GM12865 (cell line): ENCODE measurements around the gene MLLT10.
A peak's percentile ranks its signal among the peaks of the same experiment; 100 is the strongest.

Source experiments
- DNase-seq: peaks from one replicate; pipeline ENCODE4 v3.0.0; 2010; ENCODE audit warnings: low read depth
- H3K4me3 ChIP-seq: 2 replicates; pipeline ENCODE4 v1.5.1; 2011; ENCODE audit warnings: mild to moderate bottlenecking, low read depth, low read length, control low read depth
- TF ChIP-seq, protein P1 (sequence below): IDR thresholded peaks from 2 replicates; pipeline ENCODE4 v1.5.1; 2011; ENCODE audit warnings: low read length, control low read depth, low read depth, inconsistent platforms; ENCODE audit not compliant: insufficient read depth; ENCODE audit errors: missing control alignments

The MLLT10 gene

GRCh38 chr10:21728618-21729017 lies 194.6 kb downstream of the MLLT10 start:
- TF ChIP-seq, protein P1, sequence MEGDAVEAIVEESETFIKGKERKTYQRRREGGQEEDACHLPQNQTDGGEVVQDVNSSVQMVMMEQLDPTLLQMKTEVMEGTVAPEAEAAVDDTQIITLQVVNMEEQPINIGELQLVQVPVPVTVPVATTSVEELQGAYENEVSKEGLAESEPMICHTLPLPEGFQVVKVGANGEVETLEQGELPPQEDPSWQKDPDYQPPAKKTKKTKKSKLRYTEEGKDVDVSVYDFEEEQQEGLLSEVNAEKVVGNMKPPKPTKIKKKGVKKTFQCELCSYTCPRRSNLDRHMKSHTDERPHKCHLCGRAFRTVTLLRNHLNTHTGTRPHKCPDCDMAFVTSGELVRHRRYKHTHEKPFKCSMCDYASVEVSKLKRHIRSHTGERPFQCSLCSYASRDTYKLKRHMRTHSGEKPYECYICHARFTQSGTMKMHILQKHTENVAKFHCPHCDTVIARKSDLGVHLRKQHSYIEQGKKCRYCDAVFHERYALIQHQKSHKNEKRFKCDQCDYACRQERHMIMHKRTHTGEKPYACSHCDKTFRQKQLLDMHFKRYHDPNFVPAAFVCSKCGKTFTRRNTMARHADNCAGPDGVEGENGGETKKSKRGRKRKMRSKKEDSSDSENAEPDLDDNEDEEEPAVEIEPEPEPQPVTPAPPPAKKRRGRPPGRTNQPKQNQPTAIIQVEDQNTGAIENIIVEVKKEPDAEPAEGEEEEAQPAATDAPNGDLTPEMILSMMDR: no peak
- no peak for DNase-seq
- no peak overlapping the region for H3K4me3 ChIP-seq

DNA sequence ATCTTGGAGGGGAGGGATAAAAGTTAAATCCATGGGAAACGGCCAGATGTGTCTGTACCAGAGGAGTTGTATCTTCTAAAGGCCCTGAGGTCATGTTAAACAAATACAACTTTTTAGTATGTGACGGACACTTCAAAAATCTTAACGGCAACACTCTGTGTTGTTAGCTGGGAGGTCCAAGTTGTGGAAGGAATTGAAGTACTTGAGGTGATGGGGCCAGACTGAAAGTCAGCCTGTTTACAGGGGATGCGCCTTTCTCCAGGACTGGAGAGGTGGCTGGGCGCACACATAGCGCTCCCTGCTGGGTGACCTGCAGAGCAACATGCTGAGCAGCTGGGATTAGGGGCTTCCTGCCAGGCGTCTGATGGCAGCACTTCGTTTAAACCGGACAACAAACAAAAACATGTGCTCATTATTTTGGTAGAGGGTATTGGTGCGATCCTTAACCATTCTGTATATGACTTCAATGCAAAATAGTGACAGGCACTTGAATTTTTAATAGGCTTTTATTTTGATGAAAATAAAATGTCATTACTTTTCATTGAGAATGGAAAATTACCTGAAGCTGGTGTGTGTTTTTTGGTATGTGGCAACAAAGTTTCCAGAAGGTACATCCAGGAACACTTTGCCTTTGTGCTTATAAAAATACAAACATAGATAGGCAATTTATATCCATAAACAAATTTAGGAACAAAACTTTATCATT lies 198.2 kb downstream of the MLLT10 start:
- TF ChIP-seq, protein P1: peak; percentile 79
- peak; percentile 77 for DNase-seq
- no peak overlapping the region for H3K4me3 ChIP-seq

DNA sequence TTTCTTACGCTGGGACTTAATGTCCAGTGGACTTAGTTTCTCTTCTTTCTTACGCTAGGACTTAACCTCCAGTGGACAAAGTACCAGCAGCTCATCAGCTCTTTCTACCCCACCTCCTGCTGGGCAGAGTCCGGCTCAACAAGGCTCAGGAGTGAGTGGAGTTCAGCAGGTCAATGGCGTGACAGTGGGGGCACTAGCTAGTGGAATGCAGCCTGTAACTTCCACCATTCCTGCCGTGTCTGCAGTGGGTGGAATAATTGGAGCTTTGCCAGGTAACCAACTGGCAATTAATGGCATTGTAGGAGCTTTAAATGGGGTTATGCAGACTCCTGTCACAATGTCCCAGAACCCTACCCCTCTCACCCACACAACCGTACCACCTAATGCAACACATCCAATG lies 199.7 kb downstream of the MLLT10 start:
- DNase-seq: no peak

GRCh38 chr10:21737106-21737505 lies 203.1 kb downstream of the MLLT10 start:
- DNase-seq: no peak
- no peak overlapping the region for H3K4me3 ChIP-seq
- TF ChIP-seq, protein P1: no peak

More for the DNA sequence above, 199.7 kb downstream of the MLLT10 start:
- TF ChIP-seq, protein P1: no peak
- no peak overlapping the region for H3K4me3 ChIP-seq

DNA sequence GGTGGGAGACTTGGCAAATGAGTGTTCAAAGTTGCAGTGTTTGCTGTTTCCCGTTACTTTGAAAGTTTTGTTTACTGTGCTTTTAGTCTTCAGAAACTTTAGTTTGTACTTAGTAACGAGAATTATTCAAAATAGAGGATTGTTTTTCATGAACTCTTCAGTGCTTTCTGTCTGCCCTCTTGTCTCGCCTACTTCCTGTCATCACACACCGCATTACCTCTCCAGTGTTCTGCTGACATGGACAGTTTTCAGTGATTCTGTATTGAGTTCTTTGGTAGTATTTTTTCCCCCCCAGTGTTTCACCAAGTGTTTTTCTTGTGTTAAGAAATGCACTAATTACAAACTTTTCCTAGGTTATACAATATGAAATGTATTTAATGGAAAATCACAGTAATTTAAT lies 207.0 kb downstream of the MLLT10 start:
- no peak overlapping the region for H3K4me3 ChIP-seq
- TF ChIP-seq, protein P1: no peak
- DNase-seq: no peak

DNA sequence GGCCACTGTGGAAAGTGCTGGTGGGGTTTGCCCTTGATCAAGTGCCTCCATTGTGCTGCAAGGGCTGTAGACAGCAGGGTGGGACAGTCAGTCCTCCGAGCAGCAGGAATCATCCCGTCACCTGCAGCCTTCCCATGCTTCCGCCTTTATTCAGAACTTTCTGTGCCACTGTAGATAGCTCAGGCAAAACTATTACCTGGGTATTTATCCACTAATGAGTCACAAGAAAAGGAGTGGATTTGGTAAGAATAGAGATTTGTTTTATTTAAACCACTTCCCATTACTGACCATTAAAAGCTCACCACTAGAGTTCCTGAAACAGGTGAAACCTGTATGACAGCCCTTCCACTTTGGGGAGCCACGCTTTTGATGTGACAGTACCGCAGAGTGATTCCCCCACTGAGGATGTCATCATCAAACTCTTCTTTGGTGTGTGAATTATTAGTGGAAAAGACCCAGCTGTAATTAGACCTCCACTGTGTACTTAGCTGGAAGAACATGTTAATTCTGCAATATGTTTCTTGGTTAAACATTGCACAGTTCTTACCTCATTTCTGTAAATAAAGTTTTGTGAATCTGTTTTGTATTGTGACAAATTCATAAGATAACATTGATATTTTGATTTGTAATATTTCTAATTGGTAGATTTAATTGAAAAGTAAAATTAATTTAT lies 208.8 kb downstream of the MLLT10 start:
- TF ChIP-seq, protein P1: no peak
- H3K4me3 ChIP-seq: no peak overlapping the region
- no peak for DNase-seq
